Limb (tissue), 2 donors: ENCODE data around the gene C1orf53.
"Not testable (repeated sequence)": the region's sequence is repeated elsewhere in the genome, so short reads cannot be mapped to it uniquely, and the experiment has no call there.

ENCODE experiments used
- DNase-seq, 2 donors: peaks; one replicate each; pipeline ENCODE4 v3.0.0-alpha.2; 2016; ENCODE audit errors: extremely low spot score in 2 of 2

Gene C1orf53

DNA sequence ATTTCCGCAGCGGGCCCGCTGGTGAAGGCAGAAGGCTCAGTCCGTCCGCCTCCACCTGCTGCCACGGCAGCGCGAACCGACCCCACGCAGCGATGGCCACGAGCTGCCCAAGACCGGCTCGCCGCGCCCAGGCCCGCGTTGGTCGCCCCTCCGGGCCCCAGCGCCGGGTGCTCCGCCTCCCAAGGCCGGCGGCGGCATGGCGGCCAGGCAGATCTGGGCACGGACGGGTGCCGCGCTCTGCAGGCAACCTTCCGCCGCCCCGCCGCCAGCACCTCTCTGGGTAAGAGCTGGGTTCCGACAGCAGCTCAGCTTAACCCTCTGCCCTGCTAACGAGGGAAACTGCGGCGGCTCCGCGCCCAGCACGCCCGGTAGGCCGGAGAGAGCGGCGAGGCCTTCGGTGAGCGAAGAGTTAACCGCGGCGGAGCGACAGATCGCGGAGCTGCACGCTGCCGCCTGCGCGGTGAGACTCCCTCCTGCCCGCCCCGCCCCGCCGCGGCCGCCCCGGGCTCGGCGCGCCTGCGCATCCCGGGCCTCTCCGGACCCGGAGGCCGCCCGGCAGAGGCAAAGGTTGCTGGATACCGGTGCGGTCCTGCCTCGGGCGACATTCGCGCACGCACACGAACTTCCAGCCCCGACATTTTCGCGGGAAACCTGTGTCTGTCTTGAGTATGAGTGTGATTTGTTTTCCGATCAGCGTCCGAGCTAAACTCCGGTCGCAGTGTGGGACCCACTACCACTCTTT, at the start of gene C1orf53:
Gene C1orf53, plus strand, starts transcription at position 177 of the 742 bp plus-strand sequence. Its CDS starts 20 bp downstream, at position 197.
- peak; percentile 88 to 92 for DNase-seq

- not testable (repeated sequence) for DNase-seq
Observed at GRCh38 chr1:197855751-197856150, 46.7 kb upstream of the C1orf53 start.

GRCh38 chr1:197857477-197857876, 45.0 kb upstream of the C1orf53 start:
- no peak for DNase-seq

DNA sequence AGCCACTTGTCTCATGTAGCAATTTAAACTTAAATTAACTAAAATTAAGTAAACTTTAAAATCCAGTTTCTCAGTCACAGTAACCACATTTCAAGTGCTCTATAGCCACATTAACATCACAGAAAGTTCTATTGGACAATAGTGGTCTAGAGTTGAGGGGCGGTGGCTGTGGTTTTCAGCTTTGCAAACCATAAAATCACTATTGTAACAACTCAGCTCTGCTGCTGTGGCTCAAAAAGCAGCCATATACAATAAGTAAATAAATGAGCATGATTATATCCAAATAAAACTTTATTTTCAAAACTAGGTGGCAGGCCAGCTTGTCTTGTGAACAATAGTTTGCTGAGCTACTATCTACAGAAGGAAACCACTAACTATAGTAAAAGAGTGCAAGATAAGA, 43.4 kb upstream of the C1orf53 start:
- DNase-seq = no peak

DNA sequence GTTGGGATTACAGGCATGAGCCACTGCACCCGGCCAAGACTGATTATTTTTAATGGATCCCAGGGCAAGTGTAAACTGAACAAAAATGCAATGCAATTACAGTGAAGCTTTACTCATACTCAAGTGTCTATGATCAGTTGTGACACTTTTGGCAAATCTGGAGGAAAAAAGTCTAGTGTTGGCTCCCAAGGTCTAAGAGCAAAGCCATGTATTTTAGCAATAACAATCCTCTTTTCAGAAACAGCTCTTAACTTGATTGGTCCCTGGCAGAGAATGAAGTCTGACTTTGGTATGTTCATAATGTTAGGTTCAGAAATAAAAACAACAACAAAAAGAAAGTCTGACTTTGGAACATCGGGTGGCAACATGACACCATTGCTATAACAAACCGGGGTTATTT, 40.2 kb upstream of the C1orf53 start:
- no peak for DNase-seq

DNA sequence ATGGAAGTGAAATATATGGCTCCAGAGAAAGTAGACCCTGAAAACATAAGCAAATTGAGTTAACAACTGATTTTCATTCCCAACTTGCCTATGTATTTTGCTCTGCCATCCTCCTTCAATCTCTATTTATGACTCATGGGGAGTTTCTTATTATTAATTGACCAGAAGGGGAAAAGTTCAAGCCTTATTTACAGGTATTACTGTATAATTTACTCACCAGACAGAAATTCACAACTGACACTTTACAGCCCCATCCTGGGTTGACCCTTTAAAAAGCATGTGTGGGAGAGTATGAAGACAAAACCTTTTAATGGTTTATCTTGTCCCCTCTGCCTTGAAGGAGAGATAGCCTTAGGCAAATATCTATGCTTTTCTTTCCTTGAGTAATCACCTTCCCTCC, 39.8 kb upstream of the C1orf53 start:
- DNase-seq = no peak

- DNase-seq = no peak
Observed at GRCh38 chr1:197865809-197866208, 36.6 kb upstream of the C1orf53 start.

GRCh38 chr1:197868751-197869489, 33.5 kb upstream of the C1orf53 start:
- no peak for DNase-seq

GRCh38 chr1:197869490-197870077, 32.8 kb upstream of the C1orf53 start:
- DNase-seq = no peak

DNA sequence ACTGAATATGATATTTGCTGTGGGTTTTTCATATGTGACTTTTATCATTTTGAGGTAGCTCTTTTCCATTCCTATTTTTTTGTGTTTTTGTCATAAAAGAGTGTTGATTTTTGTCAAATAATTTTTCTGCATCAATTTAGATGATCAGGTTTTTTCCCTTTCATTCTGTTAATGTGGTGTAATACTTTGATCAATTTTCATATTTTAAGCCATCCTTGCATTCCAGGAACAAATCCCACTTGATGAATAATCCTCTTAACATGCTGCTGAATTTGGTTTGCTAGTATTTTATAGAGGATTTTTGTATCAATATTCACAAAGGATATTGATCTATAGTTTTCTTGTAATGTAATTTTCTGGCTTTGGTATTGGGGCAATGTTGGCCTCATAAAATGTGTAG, 25.5 kb upstream of the C1orf53 start:
- no peak for DNase-seq

DNA sequence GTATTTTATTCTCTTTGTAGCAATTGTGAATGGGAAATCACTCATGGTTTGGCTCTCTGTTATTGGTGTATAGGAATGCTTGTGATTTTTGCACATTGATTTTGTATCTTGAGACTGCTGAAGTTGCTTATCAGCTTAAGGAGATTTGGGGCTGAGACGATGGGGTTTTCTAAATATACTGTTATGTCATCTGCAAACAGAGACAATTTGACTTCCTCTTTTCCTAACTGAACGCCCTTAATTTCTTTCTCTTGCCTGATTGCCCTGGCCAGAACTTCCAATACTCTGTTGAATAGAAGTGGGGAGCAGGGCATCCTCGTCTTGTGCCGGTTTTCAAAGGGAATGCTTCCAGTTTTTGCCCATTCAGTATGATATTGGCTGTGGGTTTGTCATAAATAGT, 22.0 kb upstream of the C1orf53 start:
- DNase-seq = not testable (repeated sequence)

DNA sequence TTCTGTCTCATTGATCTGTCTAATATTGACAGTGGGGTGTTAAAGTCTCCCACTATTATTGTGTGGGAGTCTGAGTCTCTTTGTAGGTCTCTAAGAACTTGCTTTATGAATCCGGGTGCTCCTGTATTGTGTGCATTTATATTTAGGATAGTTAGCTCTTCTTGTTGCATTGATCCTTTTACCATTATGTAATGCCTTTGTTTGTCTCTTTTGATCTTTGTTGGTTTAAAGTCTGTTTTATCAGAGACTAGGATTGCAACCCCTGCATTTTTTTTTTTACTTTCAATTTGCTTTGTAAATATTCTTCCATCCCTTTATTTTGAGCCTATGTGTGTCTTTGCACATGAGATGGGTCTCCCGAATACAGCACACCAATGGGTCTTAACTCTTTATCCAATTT, 20.2 kb upstream of the C1orf53 start:
- not testable (repeated sequence) for DNase-seq

DNA sequence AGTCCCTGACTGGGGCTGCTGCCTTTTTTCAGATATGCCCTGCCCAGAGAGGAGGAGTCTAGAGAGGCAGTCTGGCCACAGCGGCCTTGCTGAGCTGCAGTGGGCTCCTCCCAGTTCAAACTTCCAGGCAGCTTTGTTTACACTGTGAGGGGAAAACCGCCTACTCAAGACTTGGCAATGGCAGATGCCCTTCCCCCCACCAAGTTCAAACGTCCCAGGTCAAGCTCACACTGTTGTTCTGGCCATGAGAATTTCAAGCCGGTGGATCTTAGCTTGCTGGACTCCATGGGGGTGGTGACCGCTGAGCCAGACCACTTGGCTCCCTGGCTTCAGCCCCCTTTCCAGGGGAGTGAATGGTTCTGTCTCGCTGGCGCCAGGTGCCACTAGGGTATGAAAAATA, 18.3 kb upstream of the C1orf53 start:
- no peak for DNase-seq

DNA sequence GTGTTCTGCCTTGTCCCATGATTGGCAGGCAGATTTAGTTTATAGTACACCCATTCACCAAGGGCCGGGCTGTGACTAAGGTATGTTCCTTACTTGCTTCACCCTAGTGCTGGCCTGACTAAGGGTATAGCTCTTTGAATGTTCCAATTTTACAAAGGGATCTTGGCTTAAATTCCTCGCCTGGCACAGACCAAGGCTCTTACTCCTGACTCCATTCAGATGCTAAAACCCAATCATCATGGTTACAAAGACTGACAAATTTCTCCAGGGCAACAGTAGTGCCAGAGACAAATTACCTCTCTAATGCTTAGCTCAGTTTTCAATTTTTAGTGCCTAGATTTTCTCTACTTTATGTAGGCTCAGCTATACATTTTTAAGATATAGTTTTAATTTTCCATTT, 11.5 kb upstream of the C1orf53 start:
- DNase-seq = no peak

GRCh38 chr1:197892684-197893083, 9.7 kb upstream of the C1orf53 start:
- DNase-seq = no peak

GRCh38 chr1:197896301-197896700, 6.1 kb upstream of the C1orf53 start:
- no peak for DNase-seq

DNA sequence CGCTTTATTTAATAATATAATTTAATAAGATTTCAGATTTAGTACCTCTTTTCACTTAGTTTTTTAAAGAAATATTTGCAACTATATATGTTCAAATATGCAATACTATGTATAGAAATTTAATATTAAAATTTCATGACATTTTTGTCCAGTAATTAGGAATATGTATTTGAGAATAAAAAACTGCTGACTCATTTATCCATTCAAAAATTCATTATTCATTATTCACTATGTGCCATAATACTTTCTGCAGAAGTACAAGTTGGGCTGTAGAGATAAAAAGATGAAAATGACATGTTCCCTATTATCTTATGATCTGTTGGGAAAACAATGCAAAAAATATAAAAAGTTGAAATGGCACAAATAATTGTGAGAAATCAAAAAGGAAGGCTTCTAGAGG, 3.4 kb upstream of the C1orf53 start:
- no peak for DNase-seq

GRCh38 chr1:197902131-197902453, 338 bp upstream of the C1orf53 start:
- DNase-seq = no peak

DNA sequence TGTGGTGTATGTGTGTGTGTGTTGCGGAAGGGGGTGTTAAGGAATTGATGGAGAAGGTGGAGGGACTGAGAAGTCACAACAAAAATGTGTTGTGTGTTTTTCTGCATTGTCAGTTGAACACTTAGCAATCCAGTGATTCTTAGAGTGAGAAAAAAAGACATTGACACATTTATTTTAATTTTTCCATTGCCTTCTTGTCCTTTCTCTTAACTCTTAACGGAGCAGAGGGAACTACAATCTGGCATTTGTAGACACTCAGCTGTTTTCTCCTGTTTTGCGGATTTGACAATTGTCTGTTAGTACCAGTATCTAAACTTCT, 725 bp downstream of the C1orf53 start:
- DNase-seq = no peak

DNA sequence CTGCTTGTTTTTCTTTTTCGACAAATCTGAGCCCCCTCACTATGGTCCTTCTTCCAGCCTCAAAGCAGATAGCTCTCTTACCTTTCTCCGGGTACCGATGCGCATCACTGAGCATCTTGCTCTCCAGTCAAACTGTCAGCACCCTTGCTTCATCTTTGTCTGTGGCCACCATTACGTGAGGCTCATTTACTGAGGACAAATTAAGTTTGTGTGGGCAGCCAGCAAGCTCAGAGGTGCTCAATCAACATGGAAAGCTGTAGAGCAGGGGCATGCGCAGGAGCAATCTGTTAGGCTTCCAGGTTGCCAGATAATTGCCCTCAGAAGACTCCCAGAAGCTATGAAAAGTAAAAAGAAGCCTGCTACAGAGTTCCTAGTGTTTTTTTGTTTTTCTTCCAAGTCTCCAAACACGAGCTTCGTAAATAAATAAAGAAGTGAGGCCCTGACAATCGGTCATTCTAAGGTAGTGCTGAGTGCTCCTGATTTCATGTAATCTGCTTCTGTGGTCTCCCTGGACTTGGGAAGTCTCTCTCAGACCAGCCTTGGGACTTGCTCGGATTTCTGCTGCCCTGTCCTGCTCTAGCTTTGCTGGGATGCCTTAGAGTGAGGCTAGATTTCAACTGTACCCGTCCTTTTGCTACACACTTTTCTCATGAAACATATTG, 1.8 kb downstream of the C1orf53 start:
- no peak for DNase-seq

DNA sequence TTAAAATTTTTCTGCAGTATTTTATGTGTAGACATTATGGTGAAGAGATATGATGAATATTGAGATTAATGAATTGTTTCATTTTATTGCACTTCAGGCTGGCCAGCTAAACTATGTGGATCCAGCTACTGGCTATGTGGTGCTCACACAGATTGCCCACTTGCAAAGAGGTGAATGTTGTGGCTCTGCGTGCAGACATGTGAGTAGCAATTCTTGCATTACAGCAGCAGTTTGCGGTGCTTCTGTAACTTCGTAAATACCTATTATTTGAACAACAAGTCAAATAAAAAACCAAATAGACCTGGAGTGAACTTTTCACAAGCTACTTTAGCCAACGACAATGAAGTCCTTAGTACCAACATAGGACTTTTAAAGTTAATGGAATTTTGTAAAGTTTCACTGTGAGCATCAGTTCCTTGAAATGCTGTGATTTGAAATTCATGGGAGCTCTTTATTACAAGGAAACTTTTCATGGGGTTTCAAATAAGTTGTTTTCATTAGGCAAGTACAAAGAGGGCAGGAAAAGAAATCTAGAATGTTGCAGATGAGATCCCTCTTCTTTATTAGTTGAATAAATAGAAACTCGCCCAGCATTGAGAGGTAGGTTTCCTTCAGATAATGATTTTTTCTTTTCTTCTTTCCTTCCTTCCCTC, 3.4 kb downstream of the C1orf53 start:
- DNase-seq = no peak
